SK-N-SH (cell line): ENCODE results near the gene HECTD4. TPM values are rescaled to one million over a fixed set of nuclear protein-coding genes. Genes with fewer than 3 reads are reported as not detected.

Experiments used
- CTCF ChIA-PET: fragments of 300-600, 350-600 bp; formaldehyde crosslinking; extraction: SDS; loops from one replicate; lab custom pipeline; 2021; lab: Yijun Ruan, JAX
- POLR2A ChIA-PET: fragments of 350-600 bp; sonication (Branson Sonifier 250); formaldehyde crosslinking; extraction: SDS; loops from one replicate; lab custom pipeline; 2020; ENCODE audit warnings: antibody characterized with exemption, inconsistent platforms; lab: Yijun Ruan, JAX
- DNase-seq: peaks from one replicate; pipeline ENCODE4 v3.0.0; 2012
- H2AFZ ChIP-seq: fragments of 200-600 bp; sonication (generic); 2 replicates; pipeline ENCODE4 v1.8.1; 2016; ENCODE audit warnings: antibody characterized with exemption, mild to moderate bottlenecking, low read depth
- H3F3A ChIP-seq: fragments of 200-600 bp; sonication (generic); replicated peaks from 2 replicates; pipeline ENCODE3; 2016; ENCODE audit warnings: antibody characterized with exemption, mild to moderate bottlenecking; ENCODE audit not compliant: insufficient read depth
- H3K27ac ChIP-seq, 2 experiments: fragments of 200-500 bp in 1 of 2; fragments of 200-600 bp in 1 of 2; sonication (Bioruptor generic) in 1 of 2; sonication (generic), shearing (Covaris generic) in 1 of 2; 2 replicates each; pipeline versions ENCODE4 v1.5.1 to v1.6.1; 2014 to 2016; ENCODE audit warnings: low read depth in 2 of 2, inconsistent platforms in 1 of 2, low read length in 1 of 2, mild to moderate bottlenecking in 1 of 2, mixed read lengths in 1 of 2
- H3K27me3 ChIP-seq: fragments of 200-600 bp; sonication (generic), shearing (Covaris generic); 2 replicates; pipeline ENCODE4 v1.6.1; 2016; ENCODE audit warnings: mixed run types; ENCODE audit not compliant: insufficient read depth
- H3K36me3 ChIP-seq, 2 experiments: fragments of 200-500 bp in 1 of 2; fragments of 200-600 bp in 1 of 2; sonication (Bioruptor generic) in 1 of 2; sonication (generic) in 1 of 2; replicated peaks in 1 of 2; 2 replicates each; pipeline versions ENCODE3 to v1.5.1; 2014 to 2016; ENCODE audit warnings: low read length in 1 of 2, mild to moderate bottlenecking in 1 of 2; ENCODE audit not compliant: insufficient read depth in 2 of 2, control insufficient read depth in 1 of 2
- H3K4me1 ChIP-seq, 2 experiments: fragments of 200-500 bp in 1 of 2; fragments of 200-600 bp in 1 of 2; sonication (Bioruptor generic) in 1 of 2; sonication (generic), shearing (Covaris generic) in 1 of 2; 2 replicates each; pipeline versions ENCODE4 v1.5.1 to v1.6.1; 2014 to 2016; ENCODE audit warnings: low read depth in 1 of 2, low read length in 1 of 2, mixed run types in 1 of 2; ENCODE audit not compliant: insufficient read depth in 2 of 2, control insufficient read depth in 1 of 2
- H3K4me2 ChIP-seq: fragments of 200-600 bp; sonication (generic), shearing (Covaris generic); 2 replicates; pipeline ENCODE4 v1.6.1; 2017; ENCODE audit warnings: mixed run types
- H3K4me3 ChIP-seq, 2 experiments: fragments of 200-500 bp in 1 of 2; fragments of 200-600 bp in 1 of 2; sonication (Bioruptor generic) in 1 of 2; sonication (generic), shearing (Covaris generic) in 1 of 2; 2 replicates each; pipeline versions ENCODE4 v1.5.1 to v1.8.1; 2014 to 2016; ENCODE audit warnings: low read depth in 2 of 2, inconsistent platforms in 1 of 2, low read length in 1 of 2, mild to moderate bottlenecking in 1 of 2, mixed read lengths in 1 of 2, moderate library complexity in 1 of 2
- H3K79me2 ChIP-seq: fragments of 200-600 bp; sonication (generic); 2 replicates; pipeline ENCODE4 v1.8.1; 2017; ENCODE audit warnings: mild to moderate bottlenecking; ENCODE audit not compliant: insufficient read depth
- H3K9ac ChIP-seq: fragments of 200-600 bp; sonication (generic); 2 replicates; pipeline ENCODE4 v1.6.1; 2017; ENCODE audit warnings: mixed run types
- H3K9me2 ChIP-seq: fragments of 200-600 bp; sonication (generic); 2 replicates; pipeline ENCODE4 v1.6.1; 2017; ENCODE audit warnings: mixed run types
- H3K9me3 ChIP-seq: fragments of 200-600 bp; sonication (generic); 2 replicates; pipeline ENCODE4 v1.6.1; 2017; ENCODE audit warnings: mixed run types, mild to moderate bottlenecking, moderate library complexity
- H4K20me1 ChIP-seq: fragments of 200-600 bp; sonication (generic); 2 replicates; pipeline ENCODE4 v1.6.1; 2017; ENCODE audit warnings: mild to moderate bottlenecking, mixed run types; ENCODE audit not compliant: insufficient read depth
- CHD2 ChIP-seq: fragments of 150-350 bp; IDR thresholded peaks from 2 replicates; pipeline ENCODE4 v1.6.1; 2018; ENCODE audit warnings: low read length; ENCODE audit not compliant: partially characterized antibody
- EP300 ChIP-seq, 2 experiments: IDR thresholded peaks; 2 replicates each; pipeline versions ENCODE4 v1.4.0 to v1.6.1; 2012; ENCODE audit warnings: borderline replicate concordance in 1 of 2, low read depth in 1 of 2, low read length in 1 of 2
- EZH2phosphoT487 ChIP-seq: fragments of 200-600 bp; sonication (generic); IDR thresholded peaks from 2 replicates; pipeline ENCODE4 v1.6.1; 2017; ENCODE audit warnings: low read depth, mixed run types, mild to moderate bottlenecking, antibody characterized with exemption, moderate library complexity, borderline replicate concordance
- FOSL2 ChIP-seq: IDR thresholded peaks from 2 replicates; pipeline ENCODE4 v1.4.0; 2012; ENCODE audit warnings: low read depth, mild to moderate bottlenecking, moderate library complexity, borderline replicate concordance
- FOXM1 ChIP-seq: IDR thresholded peaks from 2 replicates; pipeline ENCODE4 v1.4.0; 2012; ENCODE audit warnings: low read depth, mild to moderate bottlenecking
- JUND ChIP-seq: IDR thresholded peaks from 2 replicates; pipeline ENCODE4 v1.4.0; 2012
- MAX ChIP-seq: IDR thresholded peaks from 2 replicates; pipeline ENCODE4 v1.4.0; 2012; ENCODE audit warnings: low read depth
- MEF2A ChIP-seq: IDR thresholded peaks from 2 replicates; pipeline ENCODE4 v1.4.0; 2012; ENCODE audit warnings: low read depth, borderline replicate concordance
- MXI1 ChIP-seq: IDR thresholded peaks from 2 replicates; pipeline ENCODE4 v1.6.1; 2012; ENCODE audit warnings: mild to moderate bottlenecking, low read depth, low read length, improper control_type of control experiment
- NRF1 ChIP-seq: IDR thresholded peaks from 2 replicates; pipeline ENCODE4 v1.6.1; 2012; ENCODE audit warnings: low read depth, mild to moderate bottlenecking, low read length
- POLR2AphosphoS5 ChIP-seq: IDR thresholded peaks from 2 replicates; pipeline ENCODE4 v1.6.1; 2012; ENCODE audit warnings: low read depth, low read length
- RAD21 ChIP-seq: IDR thresholded peaks from 2 replicates; pipeline ENCODE4 v1.6.1; 2012; ENCODE audit warnings: mild to moderate bottlenecking, low read length
- RFX5 ChIP-seq: IDR thresholded peaks from 2 replicates; pipeline ENCODE4 v1.6.1; 2012; ENCODE audit warnings: mild to moderate bottlenecking, improper control_type of control experiment, low read length
- RXRA ChIP-seq: IDR thresholded peaks from 2 replicates; pipeline ENCODE4 v1.4.0; 2012; ENCODE audit warnings: low read depth, mild to moderate bottlenecking, borderline replicate concordance
- SIN3A ChIP-seq: IDR thresholded peaks from 2 replicates; pipeline ENCODE4 v1.6.1; 2012; ENCODE audit warnings: low read depth, mild to moderate bottlenecking, low read length, moderate library complexity, borderline replicate concordance
- TAF1 ChIP-seq: IDR thresholded peaks from 2 replicates; pipeline ENCODE4 v1.6.1; 2012; ENCODE audit warnings: low read depth, mild to moderate bottlenecking, low read length, moderate library complexity, borderline replicate concordance
- TEAD4 ChIP-seq: IDR thresholded peaks from 2 replicates; pipeline ENCODE4 v1.4.0; 2012; ENCODE audit warnings: mild to moderate bottlenecking, borderline replicate concordance; ENCODE audit not compliant: insufficient read depth
- USF1 ChIP-seq: IDR thresholded peaks from 2 replicates; pipeline ENCODE4 v1.4.0; 2012; ENCODE audit warnings: low read depth, borderline replicate concordance
- WGBS: methylation state at CpG from one replicate; pipeline ENCODE4 v1.1.6; 2017; ENCODE audit warnings: low lambda C conversion rate; 5-methylcytosine and 5-hydroxymethylcytosine counted together
- polyA plus RNA-seq, 3 experiments: library from polyadenylated mRNA; depleted of rRNA; stranded (reverse); fragments of >200 nt; gene quantifications; 2 replicates each; pipeline ENCODE4 v1.2.3, GENCODE V29; 2012
- TF ChIP-seq, protein P1 (sequence below): IDR thresholded peaks from 2 replicates; pipeline ENCODE4 v1.6.1; 2012; ENCODE audit warnings: mild to moderate bottlenecking, low read depth, low read length, moderate library complexity

The HECTD4 gene
- polyA plus RNA-seq, 1 of the 3 experiments (the other 2 are of a cell fraction) = 14.6 TPM

- Histone ChIP-seq H3K4me2 (no peak overlapping the region), H3F3A (no peaks in the 10 kb centered on the region), H3K9ac (no peak overlapping the region), H3K4me3 (no peak overlapping the region), H3K9me3 (no peaks in the 10 kb centered on the region), H3K27ac (no peak overlapping the region), H3K36me3 (peaks cover 12 to 43% of the 10 kb centered on the region in 2 experiments), H3K27me3 (no peaks in the 10 kb centered on the region), H3K4me1 (no peaks in the 10 kb centered on the region), H2AFZ (no peak overlapping the region), H4K20me1 (no peaks in the 10 kb centered on the region), H3K9me2 (no peaks in the 10 kb centered on the region), H3K79me2 (no peaks in the 10 kb centered on the region)
- DNase-seq = no peak
- ChIA-PET POLR2A (interaction anchor here (1.1 kb wide), 1 partner anchor 11 kb away, joined by 3 read pairs; no protein-coding TSS in a partner anchor), CTCF (interaction anchor here (0.8 to 2.7 kb wide), 3 partner anchors 9 to 16 kb away, joined by 3 to 10 read pairs (median 3); no protein-coding TSS in a partner anchor)
- TF ChIP-seq CHD2 (no peak), SIN3A (no peak), RXRA (no peak), EP300 (IDR thresholded peaks at IDR 0.05; ENCODE audit: borderline replicate concordance in 1 of 2, low read depth in 1 of 2, low read length in 1 of 2) (no peak), USF1 (no peak), JUND (no peak), FOSL2 (no peak), RFX5 (no peak), TEAD4 (no peak), TAF1 (no peak), RAD21 (no peak), MEF2A (no peak), EZH2phosphoT487 (no peak), POLR2AphosphoS5 (no peak), FOXM1 (no peak)
- 92% methylated on average over 7 of the region's 7 CpGs for WGBS
Observed at GRCh38 chr12:112182499-112182898, 199.7 kb downstream of the HECTD4 start.

GRCh38 chr12:112180422-112180821 lies 201.8 kb downstream of the HECTD4 start:
- no peaks in the 10 kb centered on the region for H3K79me2 ChIP-seq
- TF ChIP-seq, protein P1, sequence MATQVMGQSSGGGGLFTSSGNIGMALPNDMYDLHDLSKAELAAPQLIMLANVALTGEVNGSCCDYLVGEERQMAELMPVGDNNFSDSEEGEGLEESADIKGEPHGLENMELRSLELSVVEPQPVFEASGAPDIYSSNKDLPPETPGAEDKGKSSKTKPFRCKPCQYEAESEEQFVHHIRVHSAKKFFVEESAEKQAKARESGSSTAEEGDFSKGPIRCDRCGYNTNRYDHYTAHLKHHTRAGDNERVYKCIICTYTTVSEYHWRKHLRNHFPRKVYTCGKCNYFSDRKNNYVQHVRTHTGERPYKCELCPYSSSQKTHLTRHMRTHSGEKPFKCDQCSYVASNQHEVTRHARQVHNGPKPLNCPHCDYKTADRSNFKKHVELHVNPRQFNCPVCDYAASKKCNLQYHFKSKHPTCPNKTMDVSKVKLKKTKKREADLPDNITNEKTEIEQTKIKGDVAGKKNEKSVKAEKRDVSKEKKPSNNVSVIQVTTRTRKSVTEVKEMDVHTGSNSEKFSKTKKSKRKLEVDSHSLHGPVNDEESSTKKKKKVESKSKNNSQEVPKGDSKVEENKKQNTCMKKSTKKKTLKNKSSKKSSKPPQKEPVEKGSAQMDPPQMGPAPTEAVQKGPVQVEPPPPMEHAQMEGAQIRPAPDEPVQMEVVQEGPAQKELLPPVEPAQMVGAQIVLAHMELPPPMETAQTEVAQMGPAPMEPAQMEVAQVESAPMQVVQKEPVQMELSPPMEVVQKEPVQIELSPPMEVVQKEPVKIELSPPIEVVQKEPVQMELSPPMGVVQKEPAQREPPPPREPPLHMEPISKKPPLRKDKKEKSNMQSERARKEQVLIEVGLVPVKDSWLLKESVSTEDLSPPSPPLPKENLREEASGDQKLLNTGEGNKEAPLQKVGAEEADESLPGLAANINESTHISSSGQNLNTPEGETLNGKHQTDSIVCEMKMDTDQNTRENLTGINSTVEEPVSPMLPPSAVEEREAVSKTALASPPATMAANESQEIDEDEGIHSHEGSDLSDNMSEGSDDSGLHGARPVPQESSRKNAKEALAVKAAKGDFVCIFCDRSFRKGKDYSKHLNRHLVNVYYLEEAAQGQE = no peak
- TF ChIP-seq NRF1 (no peak), MAX (no peak), TAF1 (no peak), MEF2A (no peak), FOSL2 (no peak), FOXM1 (no peak), POLR2AphosphoS5 (no peak), JUND (no peak), MXI1 (no peak), EZH2phosphoT487 (no peak), SIN3A (no peak)
- TF ChIP-seq, all 33 proteins: peak for 0
- H3K9ac ChIP-seq = no peak overlapping the region
- H3F3A ChIP-seq = no peaks in the 10 kb centered on the region
- no peak overlapping the region for H3K27ac ChIP-seq
- no peaks in the 10 kb centered on the region for H3K4me1 ChIP-seq
- H3K4me3 ChIP-seq = no peak overlapping the region
- POLR2A ChIA-PET = no interaction called here
- H3K9me3 ChIP-seq = no peaks in the 10 kb centered on the region
- H3K4me2 ChIP-seq = no peak overlapping the region
- CTCF ChIA-PET = interaction anchor here (1.3 to 2.7 kb wide), 2 partner anchors 11 to 18 kb away, joined by 3 to 10 read pairs; no protein-coding TSS in a partner anchor
- WGBS = 98% methylated on average over 4 of the region's 4 CpGs
- H3K9me2 ChIP-seq = no peaks in the 10 kb centered on the region
- no peak overlapping the region for H2AFZ ChIP-seq
- no peak for DNase-seq
- no peaks in the 10 kb centered on the region for H4K20me1 ChIP-seq
- peaks cover 12 to 56% of the 10 kb centered on the region in 2 experiments for H3K36me3 ChIP-seq
- H3K27me3 ChIP-seq = no peaks in the 10 kb centered on the region
